HG02798 (cell line): ENCODE data around the gene PYDC1.
"Not testable (repeated sequence)": the region's sequence is repeated elsewhere in the genome, so short reads cannot be mapped to it uniquely, and the experiment has no call there.

Source experiments
- ATAC-seq: cut with Tn5 transposase; IDR thresholded peaks from one replicate; pipeline ENCODE4 v1.9.1; 2021; ENCODE audit warnings: mild to moderate bottlenecking; ENCODE audit not compliant: unreplicated experiment, poor library complexity

The PYDC1 gene

GRCh38 chr16:31199430-31200041 is 17.4 kb downstream of the PYDC1 start:
- no peak for ATAC-seq

- no peak for ATAC-seq
Observed at GRCh38 chr16:31198207-31198882, 18.6 kb downstream of the PYDC1 start.

GRCh38 chr16:31196324-31197088 is 20.4 kb downstream of the PYDC1 start:
- no peak for ATAC-seq

GRCh38 chr16:31195861-31196260 is 21.1 kb downstream of the PYDC1 start:
- ATAC-seq: not testable (repeated sequence)

GRCh38 chr16:31194898-31195297 is 22.0 kb downstream of the PYDC1 start:
- no peak for ATAC-seq

- no peak for ATAC-seq
Observed at GRCh38 chr16:31193874-31194273, 23.1 kb downstream of the PYDC1 start.

GRCh38 chr16:31192856-31193642 is 23.9 kb downstream of the PYDC1 start:
- ATAC-seq: no peak

- ATAC-seq: no peak
Observed at GRCh38 chr16:31191697-31192428, 25.1 kb downstream of the PYDC1 start.

GRCh38 chr16:31190818-31191444 is 26.0 kb downstream of the PYDC1 start:
- ATAC-seq: no peak

- ATAC-seq: no peak
Observed at GRCh38 chr16:31190061-31190460, 26.9 kb downstream of the PYDC1 start.

GRCh38 chr16:31189412-31189778 is 27.5 kb downstream of the PYDC1 start:
- no peak for ATAC-seq

- no peak for ATAC-seq
Observed at GRCh38 chr16:31188450-31189411, 28.2 kb downstream of the PYDC1 start.

GRCh38 chr16:31187808-31188189 is 29.1 kb downstream of the PYDC1 start:
- no peak for ATAC-seq

- ATAC-seq: no peak
Observed at GRCh38 chr16:31186930-31187807, 29.8 kb downstream of the PYDC1 start.

GRCh38 chr16:31186176-31186575 is 30.8 kb downstream of the PYDC1 start:
- no peak for ATAC-seq

GRCh38 chr16:31185339-31185738 is 31.6 kb downstream of the PYDC1 start:
- no peak for ATAC-seq

GRCh38 chr16:31184888-31185287 is 32.0 kb downstream of the PYDC1 start:
- no peak for ATAC-seq
